ENCODE measurements around the gene DCTPP1. TPM values are rescaled to one million over a fixed set of nuclear protein-coding genes. Genes with fewer than 3 reads are reported as not detected.
"Not testable (repeated sequence)": the region's sequence is repeated elsewhere in the genome, so short reads cannot be mapped to it uniquely, and the experiment has no call there.

The DCTPP1 gene
- total and polyA plus RNA-seq, 2 experiments from 2014 or later: 20.2 to 45.7 TPM

- no peaks in the 10 kb centered on the region for H4K20me1 ChIP-seq (ENCODE audit: insufficient read depth)
- no peaks in the 10 kb centered on the region for H3F3A ChIP-seq (ENCODE audit: insufficient read depth)
- H3K79me2 ChIP-seq (ENCODE audit: insufficient read depth): no peaks in the 10 kb centered on the region
- no peak overlapping the region for H3K4me2 ChIP-seq (ENCODE audit: unreplicated experiment)
- H3K27ac ChIP-seq: no peak overlapping the region
- H3K4me3 ChIP-seq: no peak overlapping the region
- WGBS, 2 experiments (ENCODE audit: low coverage in 1 of 2, low lambda C conversion rate in 2 of 2, missing lambda C conversion rate in 2 of 2): 78 to 80% methylated on average over 20 to 22 of the region's 22 CpGs
- no peak for TF ChIP-seq EZH2 (IDR thresholded peaks at IDR 0.05; ENCODE audit: insufficient read depth, poor library complexity, severe bottlenecking)
- no peak for TF ChIP-seq EZH2phosphoT487 (IDR thresholded peaks at IDR 0.05; ENCODE audit: insufficient read depth, low read depth)
- no peaks in the 10 kb centered on the region for H3K9me3 ChIP-seq (ENCODE audit: low read depth)
- no peaks in the 10 kb centered on the region for H3K9me2 ChIP-seq (ENCODE audit: insufficient read depth)
- no peak overlapping the region for H2AFZ ChIP-seq
- H3K4me1 ChIP-seq (ENCODE audit: insufficient read depth): no peaks in the 10 kb centered on the region
- no peaks in the 10 kb centered on the region for H3K36me3 ChIP-seq (ENCODE audit: low read depth)
- H3K9ac ChIP-seq: no peak overlapping the region
- no peak for DNase-seq
- no peaks in the 10 kb centered on the region for H3K27me3 ChIP-seq (replicated peaks; ENCODE audit: insufficient read depth)
- in situ Hi-C loops (cut with MboI): no loop called here
Measured at GRCh38 chr16:30458561-30459394, 28.9 kb upstream of the DCTPP1 start.

- Histone ChIP-seq H3K79me2 (ENCODE audit: insufficient read depth) (no peaks in the 10 kb centered on the region), H3F3A (ENCODE audit: insufficient read depth) (no peaks in the 10 kb centered on the region), H4K20me1 (ENCODE audit: insufficient read depth) (no peaks in the 10 kb centered on the region), H3K9me3 (ENCODE audit: low read depth) (no peaks in the 10 kb centered on the region), H3K27me3 (replicated peaks; ENCODE audit: insufficient read depth) (no peaks in the 10 kb centered on the region), H3K4me3 (no peak overlapping the region), H3K27ac (no peak overlapping the region), H2AFZ (no peak overlapping the region), H3K4me2 (ENCODE audit: unreplicated experiment) (no peak overlapping the region), H3K9ac (no peak overlapping the region), H3K9me2 (ENCODE audit: insufficient read depth) (no peaks in the 10 kb centered on the region), H3K4me1 (ENCODE audit: insufficient read depth) (no peaks in the 10 kb centered on the region), H3K36me3 (ENCODE audit: low read depth) (no peaks in the 10 kb centered on the region)
- no peak for DNase-seq
- in situ Hi-C loops (cut with MboI): no loop called here
- no peak for TF ChIP-seq EZH2phosphoT487 (IDR thresholded peaks at IDR 0.05; ENCODE audit: insufficient read depth, low read depth)
- no peak for TF ChIP-seq EZH2 (IDR thresholded peaks at IDR 0.05; ENCODE audit: insufficient read depth, poor library complexity, severe bottlenecking)
- 72% methylated on average over 15 to 16 of the region's 16 CpGs for WGBS, 2 experiments (ENCODE audit: low coverage in 1 of 2, low lambda C conversion rate in 2 of 2, missing lambda C conversion rate in 2 of 2)
Measured at GRCh38 chr16:30457743-30458560, 28.1 kb upstream of the DCTPP1 start.

GRCh38 chr16:30457256-30457655 is 27.4 kb upstream of the DCTPP1 start:
- H2AFZ ChIP-seq: no peak overlapping the region

GRCh38 chr16:30456302-30456701 is 26.5 kb upstream of the DCTPP1 start:
- no peaks in the 10 kb centered on the region for H4K20me1 ChIP-seq (ENCODE audit: insufficient read depth)
- no peak overlapping the region for H3K27ac ChIP-seq
- H2AFZ ChIP-seq: no peak overlapping the region
- no peaks in the 10 kb centered on the region for H3K9me3 ChIP-seq (ENCODE audit: low read depth)
- 47 to 53% methylated on average over 1 of the region's 1 CpG for WGBS, 2 experiments (ENCODE audit: low coverage in 1 of 2, low lambda C conversion rate in 2 of 2, missing lambda C conversion rate in 2 of 2)
- H3K36me3 ChIP-seq (ENCODE audit: low read depth): no peaks in the 10 kb centered on the region
- in situ Hi-C loops (cut with MboI): no loop called here
- no peak overlapping the region for H3K9ac ChIP-seq
- H3K79me2 ChIP-seq (ENCODE audit: insufficient read depth): no peaks in the 10 kb centered on the region
- no peaks in the 10 kb centered on the region for H3K4me1 ChIP-seq (ENCODE audit: insufficient read depth)
- no peak overlapping the region for H3K4me3 ChIP-seq
- DNase-seq: no peak
- no peaks in the 10 kb centered on the region for H3K9me2 ChIP-seq (ENCODE audit: insufficient read depth)
- TF ChIP-seq EZH2phosphoT487 (IDR thresholded peaks at IDR 0.05; ENCODE audit: insufficient read depth, low read depth): no peak
- no peak for TF ChIP-seq EZH2 (IDR thresholded peaks at IDR 0.05; ENCODE audit: insufficient read depth, poor library complexity, severe bottlenecking)
- H3K27me3 ChIP-seq (replicated peaks; ENCODE audit: insufficient read depth): no peaks in the 10 kb centered on the region
- H3K4me2 ChIP-seq (ENCODE audit: unreplicated experiment): no peak overlapping the region
- no peaks in the 10 kb centered on the region for H3F3A ChIP-seq (ENCODE audit: insufficient read depth)

More at GRCh38 chr16:30457256-30457655, 27.4 kb upstream of the DCTPP1 start:
- no peaks in the 10 kb centered on the region for H3K9me2 ChIP-seq (ENCODE audit: insufficient read depth)
- no peaks in the 10 kb centered on the region for H3K9me3 ChIP-seq (ENCODE audit: low read depth)
- no peaks in the 10 kb centered on the region for H3F3A ChIP-seq (ENCODE audit: insufficient read depth)
- no peak for DNase-seq
- no peaks in the 10 kb centered on the region for H3K27me3 ChIP-seq (replicated peaks; ENCODE audit: insufficient read depth)
- no peak overlapping the region for H3K4me3 ChIP-seq
- H3K36me3 ChIP-seq (ENCODE audit: low read depth): no peaks in the 10 kb centered on the region
- in situ Hi-C loops (cut with MboI): no loop called here
- no peaks in the 10 kb centered on the region for H4K20me1 ChIP-seq (ENCODE audit: insufficient read depth)
- no peak overlapping the region for H3K27ac ChIP-seq
- no peak for TF ChIP-seq EZH2phosphoT487 (IDR thresholded peaks at IDR 0.05; ENCODE audit: insufficient read depth, low read depth)
- TF ChIP-seq EZH2 (IDR thresholded peaks at IDR 0.05; ENCODE audit: insufficient read depth, poor library complexity, severe bottlenecking): no peak
- no peaks in the 10 kb centered on the region for H3K4me1 ChIP-seq (ENCODE audit: insufficient read depth)
- H3K79me2 ChIP-seq (ENCODE audit: insufficient read depth): no peaks in the 10 kb centered on the region
- no peak overlapping the region for H3K4me2 ChIP-seq (ENCODE audit: unreplicated experiment)
- no peak overlapping the region for H3K9ac ChIP-seq
- WGBS, 2 experiments (ENCODE audit: low coverage in 1 of 2, low lambda C conversion rate in 2 of 2, missing lambda C conversion rate in 2 of 2): 86 to 92% methylated on average over 1 of the region's 1 CpG

GRCh38 chr16:30452709-30453580 is 23.1 kb upstream of the DCTPP1 start:
- H3K4me1 ChIP-seq (ENCODE audit: insufficient read depth); H3K79me2 ChIP-seq (ENCODE audit: insufficient read depth); H3K9me2 ChIP-seq (ENCODE audit: insufficient read depth); H3K9me3 ChIP-seq (ENCODE audit: low read depth); H2AFZ ChIP-seq; DNase-seq; H3K4me3 ChIP-seq; in situ Hi-C loops (cut with MboI); H3K36me3 ChIP-seq (ENCODE audit: low read depth); H3K4me2 ChIP-seq (ENCODE audit: unreplicated experiment); H3K27ac ChIP-seq; H3K9ac ChIP-seq; H4K20me1 ChIP-seq (ENCODE audit: insufficient read depth); H3K27me3 ChIP-seq (replicated peaks; ENCODE audit: insufficient read depth); H3F3A ChIP-seq (ENCODE audit: insufficient read depth): not testable (repeated sequence)
- 62 to 63% methylated on average over 20 of the region's 20 CpGs for WGBS, 2 experiments (ENCODE audit: low coverage in 1 of 2, low lambda C conversion rate in 2 of 2, missing lambda C conversion rate in 2 of 2)

Data from GM23248 (cell line).